ENCODE results near the gene KNDC1.
"Not testable (repeated sequence)": the region's sequence is repeated elsewhere in the genome, so short reads cannot be mapped to it uniquely, and the experiment has no call there.

Gene KNDC1

DNA sequence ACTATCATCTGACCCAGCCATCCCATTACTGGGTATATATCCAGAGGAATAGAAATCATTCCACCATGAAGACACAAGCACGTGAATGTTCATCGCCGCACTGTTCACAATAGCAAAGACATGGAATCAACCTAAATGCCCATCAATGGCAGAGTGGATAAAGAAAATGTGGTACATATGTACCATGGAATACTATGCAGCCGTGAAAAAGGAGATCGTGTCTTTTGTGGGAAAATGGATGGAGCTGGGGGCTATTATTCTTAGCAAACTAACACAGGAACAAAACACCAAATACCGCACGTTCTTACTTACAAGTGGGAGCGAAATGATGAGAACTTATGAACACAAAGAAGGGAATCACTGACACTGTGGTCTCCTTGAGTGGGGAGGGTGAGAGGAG lies 9.8 kb upstream of the KNDC1 start:
- H3K4me3 ChIP-seq (ENCODE audit: low read depth, low read length) = no peak overlapping the region
- no peak for DNase-seq
- H3K36me3 ChIP-seq = no peaks in the 10 kb centered on the region
- H3K4me1 ChIP-seq = no peaks in the 10 kb centered on the region
- H3K9me3 ChIP-seq = no peaks in the 10 kb centered on the region
- no peaks in the 10 kb centered on the region; the same call in 1 of the 2 replicates for H3K27me3 ChIP-seq
- TF ChIP-seq, protein P1, sequence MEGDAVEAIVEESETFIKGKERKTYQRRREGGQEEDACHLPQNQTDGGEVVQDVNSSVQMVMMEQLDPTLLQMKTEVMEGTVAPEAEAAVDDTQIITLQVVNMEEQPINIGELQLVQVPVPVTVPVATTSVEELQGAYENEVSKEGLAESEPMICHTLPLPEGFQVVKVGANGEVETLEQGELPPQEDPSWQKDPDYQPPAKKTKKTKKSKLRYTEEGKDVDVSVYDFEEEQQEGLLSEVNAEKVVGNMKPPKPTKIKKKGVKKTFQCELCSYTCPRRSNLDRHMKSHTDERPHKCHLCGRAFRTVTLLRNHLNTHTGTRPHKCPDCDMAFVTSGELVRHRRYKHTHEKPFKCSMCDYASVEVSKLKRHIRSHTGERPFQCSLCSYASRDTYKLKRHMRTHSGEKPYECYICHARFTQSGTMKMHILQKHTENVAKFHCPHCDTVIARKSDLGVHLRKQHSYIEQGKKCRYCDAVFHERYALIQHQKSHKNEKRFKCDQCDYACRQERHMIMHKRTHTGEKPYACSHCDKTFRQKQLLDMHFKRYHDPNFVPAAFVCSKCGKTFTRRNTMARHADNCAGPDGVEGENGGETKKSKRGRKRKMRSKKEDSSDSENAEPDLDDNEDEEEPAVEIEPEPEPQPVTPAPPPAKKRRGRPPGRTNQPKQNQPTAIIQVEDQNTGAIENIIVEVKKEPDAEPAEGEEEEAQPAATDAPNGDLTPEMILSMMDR (IDR thresholded peaks at IDR 0.05; ENCODE audit: low read depth, low read length) = no peak

DNA sequence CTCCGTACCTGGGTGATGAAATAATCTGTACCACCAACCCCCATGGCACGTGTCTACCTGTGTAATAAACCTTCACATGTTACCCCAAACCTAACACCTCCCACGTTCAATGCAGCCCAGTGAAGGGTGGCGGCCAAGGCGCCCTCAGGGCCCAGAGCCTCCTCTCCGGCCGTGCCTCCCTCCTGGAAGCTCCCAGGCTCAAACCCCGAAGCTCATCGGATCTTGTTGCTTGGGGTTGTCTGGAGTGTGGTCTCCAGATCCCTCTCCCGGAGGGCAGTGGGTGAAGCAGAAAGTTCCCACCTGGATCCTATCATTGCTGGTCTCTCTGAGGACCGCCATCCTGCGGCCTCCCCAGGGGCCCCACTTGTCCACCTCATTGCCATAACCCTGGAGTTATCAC lies 9.4 kb upstream of the KNDC1 start:
- Histone ChIP-seq H3K9me3 (no peaks in the 10 kb centered on the region), H3K36me3 (no peaks in the 10 kb centered on the region), H3K4me1 (no peaks in the 10 kb centered on the region), H3K4me3 (ENCODE audit: low read depth, low read length) (no peak overlapping the region), H3K27me3 (no peaks in the 10 kb centered on the region; the same call in 1 of the 2 replicates)
- TF ChIP-seq, protein P1 (IDR thresholded peaks at IDR 0.05; ENCODE audit: low read depth, low read length) = no peak
- no peak for DNase-seq

DNA sequence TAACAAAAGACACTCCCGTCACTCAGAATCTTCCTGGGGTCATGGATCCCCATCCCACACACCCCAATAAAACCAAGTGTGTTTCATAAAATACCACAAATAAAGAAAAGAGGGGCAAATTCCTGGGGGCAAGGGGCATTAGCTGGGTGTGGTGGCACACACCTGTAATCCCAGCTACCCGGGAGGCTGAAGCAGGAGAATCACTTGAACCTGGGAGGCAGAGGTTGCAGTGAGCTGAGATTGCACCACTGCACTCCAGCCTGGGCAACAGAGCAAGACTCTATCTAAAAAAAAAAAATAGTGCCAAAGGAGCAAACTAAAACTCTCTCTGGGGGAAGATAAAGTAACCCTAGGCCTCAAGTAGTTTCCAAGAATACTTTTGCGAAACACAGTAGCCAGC lies 8.9 kb upstream of the KNDC1 start:
- H3K9me3 ChIP-seq; DNase-seq; H3K36me3 ChIP-seq; H3K27me3 ChIP-seq; H3K4me1 ChIP-seq; H3K4me3 ChIP-seq (ENCODE audit: low read depth, low read length): not testable (repeated sequence)

DNA sequence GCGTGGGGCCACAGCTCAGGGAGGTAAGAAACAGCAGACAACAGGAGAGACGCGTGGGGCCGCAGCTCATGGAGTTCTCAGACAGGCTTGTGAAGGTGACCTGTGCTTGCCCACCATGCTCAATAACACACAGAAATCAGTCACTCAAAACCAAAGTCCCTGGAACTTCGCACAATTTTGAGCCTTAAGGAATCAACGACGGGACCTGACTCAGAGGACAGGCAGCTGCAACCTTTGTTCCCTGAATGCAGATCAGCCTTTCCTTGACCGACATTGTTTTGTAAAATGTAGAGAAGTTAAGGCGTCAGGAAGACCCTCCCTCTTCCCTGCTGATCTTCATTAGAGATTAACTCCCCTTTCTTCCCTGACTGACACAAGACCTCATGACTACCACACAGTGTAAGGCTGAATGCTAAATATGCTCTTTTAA lies 8.5 kb upstream of the KNDC1 start:
- no peaks in the 10 kb centered on the region for H3K36me3 ChIP-seq
- H3K27me3 ChIP-seq = no peaks in the 10 kb centered on the region; the same call in 1 of the 2 replicates
- DNase-seq = no peak
- H3K4me3 ChIP-seq (ENCODE audit: low read depth, low read length) = no peak overlapping the region
- no peaks in the 10 kb centered on the region for H3K9me3 ChIP-seq
- TF ChIP-seq, protein P1 (IDR thresholded peaks at IDR 0.05; ENCODE audit: low read depth, low read length) = no peak
- H3K4me1 ChIP-seq = no peaks in the 10 kb centered on the region

DNA sequence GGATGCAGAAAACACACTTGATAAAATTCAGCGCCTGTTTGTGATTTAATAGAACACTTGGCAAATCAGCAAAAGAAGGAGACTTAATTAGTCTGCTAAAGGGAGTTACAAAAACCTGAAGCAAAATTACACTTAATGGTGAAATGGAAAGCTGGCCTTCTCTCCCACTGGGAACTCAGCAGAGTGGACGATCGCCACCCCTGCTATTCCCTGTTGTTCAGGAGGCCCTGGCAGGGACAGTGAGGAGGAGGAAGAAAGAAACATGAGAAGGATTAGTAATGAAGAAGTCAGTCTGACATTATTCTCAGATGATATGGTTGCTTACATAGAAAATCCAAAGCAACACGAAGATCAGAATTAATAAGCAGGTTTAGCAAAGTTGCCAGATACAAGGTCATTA lies 5.6 kb upstream of the KNDC1 start:
- Histone ChIP-seq H3K9me3 (no peaks in the 10 kb centered on the region), H3K4me3 (ENCODE audit: low read depth, low read length) (no peak overlapping the region), H3K36me3 (no peaks in the 10 kb centered on the region), H3K4me1 (no peaks in the 10 kb centered on the region), H3K27me3 (peaks cover 1% of the 10 kb centered on the region; the same call in 1 of the 2 replicates)
- no peak for DNase-seq
- TF ChIP-seq, protein P1 (IDR thresholded peaks at IDR 0.05; ENCODE audit: low read depth, low read length) = no peak

DNA sequence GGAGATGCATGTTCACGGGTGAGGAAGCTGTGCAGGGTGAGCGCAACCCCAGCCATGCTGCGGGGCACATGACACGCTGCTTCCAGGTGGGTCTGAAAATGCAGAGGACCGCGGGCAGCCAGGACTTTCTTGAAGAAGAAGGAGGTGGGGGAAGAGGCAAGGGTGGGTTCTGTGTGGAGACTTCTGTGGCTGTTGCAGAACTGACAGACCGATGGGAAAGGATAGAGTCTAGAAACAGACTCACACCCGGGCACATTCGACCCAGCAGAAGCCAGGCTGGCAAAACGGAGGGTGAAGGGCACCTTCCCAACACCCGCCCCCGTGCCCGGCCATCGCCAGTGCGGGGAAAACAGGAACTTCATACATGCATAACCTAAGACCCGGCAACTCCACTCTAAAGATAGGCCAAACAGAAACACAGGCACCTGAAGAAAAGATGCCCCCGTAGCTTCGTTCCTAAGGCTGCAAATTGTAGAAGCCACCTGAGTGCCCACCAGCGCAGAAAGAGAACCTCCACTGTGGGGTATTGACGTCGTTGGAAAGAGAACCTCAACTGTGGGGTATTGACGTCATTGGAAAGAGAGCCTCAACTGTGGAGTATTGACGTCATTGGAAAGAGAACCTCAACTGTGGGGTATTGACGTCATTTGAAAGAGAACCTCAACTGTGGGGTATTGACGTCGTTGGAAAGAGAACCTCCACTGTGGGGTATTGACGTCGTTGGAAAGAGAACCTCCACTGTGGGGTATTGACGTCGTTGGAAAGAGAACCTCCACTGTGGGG lies 4.8 kb upstream of the KNDC1 start:
- no peaks in the 10 kb centered on the region for H3K36me3 ChIP-seq
- H3K9me3 ChIP-seq = no peaks in the 10 kb centered on the region
- TF ChIP-seq, protein P1 (IDR thresholded peaks at IDR 0.05; ENCODE audit: low read depth, low read length) = no peak
- no peak overlapping the region for H3K4me3 ChIP-seq (ENCODE audit: low read depth, low read length)
- H3K4me1 ChIP-seq = no peaks in the 10 kb centered on the region
- no peak for DNase-seq
- H3K27me3 ChIP-seq = peaks cover 2% of the 10 kb centered on the region; the same call in 1 of the 2 replicates

Data from BE2C (cell line).